ENCODE results near the gene SALL4.

SALL4 gene

DNA sequence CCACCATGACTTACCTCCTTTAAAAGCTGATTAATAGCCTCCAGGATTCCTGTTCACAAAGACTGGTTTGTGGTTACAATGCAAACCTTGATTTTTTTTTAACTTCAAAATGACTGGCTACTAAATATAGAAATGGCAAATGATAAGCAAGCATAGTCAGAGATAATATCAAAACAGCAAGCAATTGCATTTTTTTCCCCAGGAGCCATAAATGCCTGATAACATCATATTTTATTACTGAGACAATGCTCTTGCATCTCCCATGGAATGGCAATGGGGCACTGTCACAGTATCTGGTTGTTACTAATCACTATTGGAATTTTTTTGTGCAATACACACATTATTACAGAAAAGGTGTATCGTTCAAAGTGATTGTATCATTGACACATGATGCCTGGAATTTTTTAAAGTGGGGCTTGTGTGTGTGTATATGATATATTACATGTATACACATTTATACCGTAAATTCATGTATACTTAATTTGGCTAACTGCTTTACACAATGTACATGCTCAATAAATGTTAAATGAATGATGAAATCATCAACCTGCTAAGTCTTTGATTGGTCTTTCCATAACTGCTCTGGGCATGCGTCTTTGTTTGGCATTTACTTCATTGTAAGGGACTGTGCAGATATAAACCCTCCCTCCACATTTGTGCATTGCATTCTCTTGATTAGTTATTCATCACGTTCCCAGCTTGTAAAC lies 980 bp upstream of the SALL4 start:
- Histone ChIP-seq H3K27ac (ENCODE audit: low read length) (no peak overlapping the region), H3K9me3 (ENCODE audit: insufficient read depth, low read length) (no peaks in the 10 kb centered on the region), H3K4me3 (ENCODE audit: low read length) (no peak overlapping the region), H3K4me1 (ENCODE audit: low read length) (no peaks in the 10 kb centered on the region), H3K9ac (ENCODE audit: low read length) (no peak overlapping the region), H3K4me2 (ENCODE audit: low read length) (no peak overlapping the region), H3K36me3 (replicated peaks; ENCODE audit: low read depth, low read length) (no peaks in the 10 kb centered on the region), H2AFZ (ENCODE audit: low read depth, low read length) (no peak overlapping the region), H3K79me2 (ENCODE audit: low read length) (no peaks in the 10 kb centered on the region), H4K20me1 (ENCODE audit: insufficient read depth, low read length) (no peaks in the 10 kb centered on the region), H3K27me3 (ENCODE audit: low read depth, low read length) (peaks cover 9% of the 10 kb centered on the region; the same call in 1 of the 2 replicates)
- TF ChIP-seq EZH2phosphoT487 (IDR thresholded peaks at IDR 0.05; ENCODE audit: low read depth): no peak
- TF ChIP-seq, protein P1, sequence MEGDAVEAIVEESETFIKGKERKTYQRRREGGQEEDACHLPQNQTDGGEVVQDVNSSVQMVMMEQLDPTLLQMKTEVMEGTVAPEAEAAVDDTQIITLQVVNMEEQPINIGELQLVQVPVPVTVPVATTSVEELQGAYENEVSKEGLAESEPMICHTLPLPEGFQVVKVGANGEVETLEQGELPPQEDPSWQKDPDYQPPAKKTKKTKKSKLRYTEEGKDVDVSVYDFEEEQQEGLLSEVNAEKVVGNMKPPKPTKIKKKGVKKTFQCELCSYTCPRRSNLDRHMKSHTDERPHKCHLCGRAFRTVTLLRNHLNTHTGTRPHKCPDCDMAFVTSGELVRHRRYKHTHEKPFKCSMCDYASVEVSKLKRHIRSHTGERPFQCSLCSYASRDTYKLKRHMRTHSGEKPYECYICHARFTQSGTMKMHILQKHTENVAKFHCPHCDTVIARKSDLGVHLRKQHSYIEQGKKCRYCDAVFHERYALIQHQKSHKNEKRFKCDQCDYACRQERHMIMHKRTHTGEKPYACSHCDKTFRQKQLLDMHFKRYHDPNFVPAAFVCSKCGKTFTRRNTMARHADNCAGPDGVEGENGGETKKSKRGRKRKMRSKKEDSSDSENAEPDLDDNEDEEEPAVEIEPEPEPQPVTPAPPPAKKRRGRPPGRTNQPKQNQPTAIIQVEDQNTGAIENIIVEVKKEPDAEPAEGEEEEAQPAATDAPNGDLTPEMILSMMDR (IDR thresholded peaks at IDR 0.05; ENCODE audit: low read depth, low read length): no peak

DNA sequence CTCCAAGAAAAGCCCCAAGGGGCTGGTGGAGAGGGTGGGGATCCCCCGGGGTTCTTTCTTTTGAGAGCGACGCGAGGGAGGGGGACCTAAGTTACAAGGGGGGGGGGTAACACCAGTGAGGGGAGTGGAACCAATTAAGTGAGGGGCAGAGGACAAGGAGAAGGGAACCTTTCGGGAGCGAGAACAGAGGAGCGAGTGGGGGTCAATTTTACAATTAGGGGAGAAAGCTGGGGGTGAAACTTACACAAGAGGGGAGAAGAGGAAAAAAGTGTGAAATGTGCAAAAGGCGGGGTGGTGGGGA lies 548 bp downstream of the SALL4 start:
- no peaks in the 10 kb centered on the region for H3K36me3 ChIP-seq (replicated peaks; ENCODE audit: low read depth, low read length)
- H3K4me1 ChIP-seq (ENCODE audit: low read length): no peaks in the 10 kb centered on the region
- no peaks in the 10 kb centered on the region for H4K20me1 ChIP-seq (ENCODE audit: insufficient read depth, low read length)
- H3K27me3 ChIP-seq (ENCODE audit: low read depth, low read length): peaks cover 23% of the 10 kb centered on the region
- no peak overlapping the region for H3K4me3 ChIP-seq (ENCODE audit: low read length)
- H3K27ac ChIP-seq (ENCODE audit: low read length): no peak overlapping the region
- no peak for TF ChIP-seq EZH2phosphoT487 (IDR thresholded peaks at IDR 0.05; ENCODE audit: low read depth)
- TF ChIP-seq, protein P1 (IDR thresholded peaks at IDR 0.05; ENCODE audit: low read depth, low read length): no peak
- H3K79me2 ChIP-seq (ENCODE audit: low read length): no peaks in the 10 kb centered on the region
- no peak overlapping the region for H3K4me2 ChIP-seq (ENCODE audit: low read length)
- no peak overlapping the region for H2AFZ ChIP-seq (ENCODE audit: low read depth, low read length)
- no peaks in the 10 kb centered on the region for H3K9me3 ChIP-seq (ENCODE audit: insufficient read depth, low read length)
- H3K9ac ChIP-seq (ENCODE audit: low read length): no peak overlapping the region

DNA sequence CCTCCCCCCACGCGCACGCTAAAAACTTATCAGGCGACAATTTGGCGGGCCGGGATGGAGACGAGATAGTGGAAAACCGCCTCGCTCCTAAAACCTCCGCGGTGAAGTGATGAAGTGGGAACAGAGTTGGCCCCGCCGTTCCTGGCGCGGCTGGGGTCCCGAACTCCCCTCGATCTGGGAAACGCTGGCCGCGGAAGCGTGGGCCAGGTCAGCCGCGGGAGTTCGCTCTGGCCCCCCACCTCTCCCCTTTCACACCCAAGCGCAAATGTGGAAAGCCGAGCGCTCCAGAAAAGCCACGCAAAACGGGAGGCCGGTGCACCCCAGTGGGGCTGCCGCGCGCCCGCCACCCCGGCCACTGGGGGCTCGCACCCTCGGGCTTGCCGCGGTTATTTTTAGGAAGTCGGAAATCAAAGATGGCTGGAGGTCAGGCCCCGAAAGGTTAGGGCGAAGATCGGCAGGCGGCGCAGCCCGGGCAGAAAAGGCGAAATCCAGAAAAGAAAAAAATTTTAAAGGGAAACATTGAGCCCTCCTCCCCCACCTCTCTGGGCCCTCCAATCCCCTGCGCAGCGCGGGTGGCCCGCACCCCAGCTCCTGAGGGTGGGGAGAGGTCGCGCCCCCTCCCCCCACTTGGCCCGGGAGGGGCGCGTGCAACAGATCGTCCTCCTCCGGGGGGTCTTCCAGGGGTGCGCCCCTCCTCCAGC lies 1.0 kb downstream of the SALL4 start:
- Histone ChIP-seq H3K79me2 (ENCODE audit: low read length) (no peaks in the 10 kb centered on the region), H3K9ac (ENCODE audit: low read length) (no peak overlapping the region), H3K4me2 (ENCODE audit: low read length) (no peak overlapping the region), H3K27ac (ENCODE audit: low read length) (no peak overlapping the region), H3K4me1 (ENCODE audit: low read length) (no peaks in the 10 kb centered on the region), H4K20me1 (ENCODE audit: insufficient read depth, low read length) (no peaks in the 10 kb centered on the region), H3K9me3 (ENCODE audit: insufficient read depth, low read length) (no peaks in the 10 kb centered on the region), H2AFZ (ENCODE audit: low read depth, low read length) (no peak overlapping the region), H3K36me3 (replicated peaks; ENCODE audit: low read depth, low read length) (no peaks in the 10 kb centered on the region), H3K4me3 (ENCODE audit: low read length) (no peak overlapping the region), H3K27me3 (ENCODE audit: low read depth, low read length) (peaks cover 23% of the 10 kb centered on the region)
- TF ChIP-seq EZH2phosphoT487 (IDR thresholded peaks at IDR 0.05; ENCODE audit: low read depth): no peak
- TF ChIP-seq, protein P1 (IDR thresholded peaks at IDR 0.05; ENCODE audit: low read depth, low read length): no peak

DNA sequence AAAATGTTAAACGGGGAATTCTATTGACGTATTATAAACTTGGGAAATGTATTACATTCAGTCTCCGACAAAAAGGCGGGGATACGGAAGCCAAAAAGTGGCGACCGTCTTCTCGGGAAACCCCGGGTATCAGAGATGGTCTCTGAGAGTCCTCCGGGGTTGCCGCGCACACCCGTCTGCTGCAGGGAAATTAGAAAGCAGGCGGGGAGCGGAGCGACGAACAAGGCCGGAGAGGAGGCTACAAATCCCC lies 1.5 kb downstream of the SALL4 start:
- H3K27ac ChIP-seq (ENCODE audit: low read length): no peak overlapping the region
- TF ChIP-seq EZH2phosphoT487 (IDR thresholded peaks at IDR 0.05; ENCODE audit: low read depth): no peak
- TF ChIP-seq, protein P1 (IDR thresholded peaks at IDR 0.05; ENCODE audit: low read depth, low read length): no peak
- H3K9me3 ChIP-seq (ENCODE audit: insufficient read depth, low read length): no peaks in the 10 kb centered on the region
- H3K27me3 ChIP-seq (ENCODE audit: low read depth, low read length): peaks cover 23% of the 10 kb centered on the region
- H3K36me3 ChIP-seq (replicated peaks; ENCODE audit: low read depth, low read length): no peaks in the 10 kb centered on the region
- no peaks in the 10 kb centered on the region for H3K4me1 ChIP-seq (ENCODE audit: low read length)
- no peak overlapping the region for H3K9ac ChIP-seq (ENCODE audit: low read length)
- no peaks in the 10 kb centered on the region for H4K20me1 ChIP-seq (ENCODE audit: insufficient read depth, low read length)
- no peak overlapping the region for H3K4me2 ChIP-seq (ENCODE audit: low read length)
- H2AFZ ChIP-seq (ENCODE audit: low read depth, low read length): no peak overlapping the region
- H3K4me3 ChIP-seq (ENCODE audit: low read length): no peak overlapping the region
- no peaks in the 10 kb centered on the region for H3K79me2 ChIP-seq (ENCODE audit: low read length)

Measured in OCI-LY3 (cell line).